ENCODE measurements around the gene TMEM107. TPM values are rescaled to one million over a fixed set of nuclear protein-coding genes. Genes with fewer than 3 reads are reported as not detected.

TMEM107 gene
- total RNA-seq, 1 experiment from 2014 or later: 30.1 TPM

DNA sequence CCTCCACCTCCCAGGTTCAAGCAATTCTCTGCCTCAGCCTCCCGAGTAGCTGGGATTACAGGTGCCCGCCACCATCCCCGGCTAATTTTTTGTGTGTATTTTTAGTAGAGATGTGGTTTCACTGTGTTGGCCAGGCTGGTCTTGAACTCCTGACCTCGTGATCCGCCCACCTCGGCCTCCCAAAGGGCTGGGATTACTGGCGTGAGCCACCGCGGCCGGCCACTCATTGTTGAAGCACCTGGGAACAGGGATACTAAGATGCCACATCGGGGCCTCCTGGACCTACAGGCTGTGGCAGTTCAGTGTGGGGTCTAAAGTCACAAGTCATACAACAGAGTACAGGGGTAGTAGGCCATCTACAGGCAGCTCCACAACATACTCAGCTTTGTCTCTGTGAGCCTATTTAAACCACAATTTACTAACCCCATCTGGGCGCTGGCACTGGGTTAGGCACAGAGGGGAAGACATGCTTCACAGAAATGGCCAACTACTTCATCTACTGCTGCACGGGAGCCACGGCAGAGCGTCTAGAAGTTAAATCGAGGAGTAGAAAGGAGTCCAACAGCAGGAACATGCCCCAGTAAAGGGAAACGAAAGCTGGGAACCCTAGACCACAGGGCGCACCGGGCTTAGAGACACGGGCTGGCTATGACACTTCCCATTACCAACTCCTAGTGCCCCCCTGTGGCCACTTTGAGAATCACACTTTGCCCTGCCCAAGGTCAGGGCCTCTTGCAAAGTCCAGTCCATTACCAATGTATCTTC lies 17.7 kb downstream of the TMEM107 start:
- intact Hi-C loops (cut with micrococcal nuclease): no loop called here
- Histone ChIP-seq H3K4me1 (ENCODE audit: control insufficient read depth in 1 of 2, insufficient read depth in 2 of 2, low read length in 2 of 2) (peaks cover 46 to 86% of the 10 kb centered on the region in 2 experiments), H3K36me3 (ENCODE audit: control insufficient read depth in 1 of 2, insufficient read depth in 2 of 2, low read length in 2 of 2) (peaks cover 4 to 13% of the 10 kb centered on the region in 2 experiments; a peak in 3 of 4 replicates), H3K27me3 (ENCODE audit: insufficient read depth, low read length) (no peaks in the 10 kb centered on the region), H3K9me2 (ENCODE audit: insufficient read depth) (no peaks in the 10 kb centered on the region), H3K4me2 (ENCODE audit: low read length) (peak overlapping the region; percentile 51), H3K9me3 (ENCODE audit: control insufficient read depth in 1 of 2, insufficient read depth in 1 of 2, low read depth in 1 of 2, low read length in 2 of 2) (no peaks in the 10 kb centered on the region), H4K20me1 (ENCODE audit: insufficient read depth) (no peaks in the 10 kb centered on the region), H3K27ac (ENCODE audit: low read depth, low read length) (peak overlapping the region; percentile 61), H3K9ac (ENCODE audit: low read length) (peak overlapping the region; percentile 48), H3K79me2 (ENCODE audit: insufficient read depth, low read length) (peaks cover 54% of the 10 kb centered on the region), H3K4me3 (replicated peaks in 1 of 2; ENCODE audit: low read depth in 1 of 2, low read length in 2 of 2) (no peak overlapping the region), H2AFZ (ENCODE audit: low read depth, low read length, poor library complexity, severe bottlenecking) (no peak overlapping the region)
- BruUV-seq (replicated peaks): no TSS peak
- ChIA-PET RAD21 (ENCODE audit: low non-redundant PET in 1 of 2, low total read pairs in 2 of 2, uncharacterized antibody in 2 of 2, unreplicated experiment in 2 of 2) (no interaction called here), CTCF (interaction anchor here (0.6 to 2.4 kb wide), 7 partner anchors 12 to 226 kb away, joined by 3 to 8 read pairs (median 4); no protein-coding TSS in a partner anchor), POLR2A (interaction anchor here (1.0 to 9.4 kb wide), 3 partner anchors 14 to 98 kb away, joined by 4 to 95 read pairs (median 4); no protein-coding TSS in a partner anchor)
- TF ChIP-seq, protein P1, sequence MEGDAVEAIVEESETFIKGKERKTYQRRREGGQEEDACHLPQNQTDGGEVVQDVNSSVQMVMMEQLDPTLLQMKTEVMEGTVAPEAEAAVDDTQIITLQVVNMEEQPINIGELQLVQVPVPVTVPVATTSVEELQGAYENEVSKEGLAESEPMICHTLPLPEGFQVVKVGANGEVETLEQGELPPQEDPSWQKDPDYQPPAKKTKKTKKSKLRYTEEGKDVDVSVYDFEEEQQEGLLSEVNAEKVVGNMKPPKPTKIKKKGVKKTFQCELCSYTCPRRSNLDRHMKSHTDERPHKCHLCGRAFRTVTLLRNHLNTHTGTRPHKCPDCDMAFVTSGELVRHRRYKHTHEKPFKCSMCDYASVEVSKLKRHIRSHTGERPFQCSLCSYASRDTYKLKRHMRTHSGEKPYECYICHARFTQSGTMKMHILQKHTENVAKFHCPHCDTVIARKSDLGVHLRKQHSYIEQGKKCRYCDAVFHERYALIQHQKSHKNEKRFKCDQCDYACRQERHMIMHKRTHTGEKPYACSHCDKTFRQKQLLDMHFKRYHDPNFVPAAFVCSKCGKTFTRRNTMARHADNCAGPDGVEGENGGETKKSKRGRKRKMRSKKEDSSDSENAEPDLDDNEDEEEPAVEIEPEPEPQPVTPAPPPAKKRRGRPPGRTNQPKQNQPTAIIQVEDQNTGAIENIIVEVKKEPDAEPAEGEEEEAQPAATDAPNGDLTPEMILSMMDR (IDR thresholded peaks at IDR 0.05 in 2 of 3, conservative IDR thresholded peaks at IDR 0.05 in 1 of 3; ENCODE audit: borderline replicate concordance in 1 of 3, insufficient read depth in 1 of 3, low read depth in 2 of 3, low read length in 2 of 3): peak in 2 of 3 experiments; percentile 82 to 84; a peak in 5 of 6 replicates
- TF ChIP-seq SP1 (IDR thresholded peaks at IDR 0.05; ENCODE audit: low read depth): no peak
- ATAC-seq (peak; percentile 34), DNase-seq (ENCODE audit: low read depth, low spot score) (peak; percentile 82)
